HG02885 (cell line): ENCODE results near the gene NBPF1.
A peak's percentile ranks its signal among the peaks of the same experiment; 100 is the strongest.
"Not testable (repeated sequence)": the region's sequence is repeated elsewhere in the genome, so short reads cannot be mapped to it uniquely, and the experiment has no call there.

Source experiments
- ATAC-seq: cut with Tn5 transposase; IDR thresholded peaks from one replicate; pipeline ENCODE4 v1.9.1; 2021; ENCODE audit warnings: mild to moderate bottlenecking; ENCODE audit not compliant: unreplicated experiment, poor library complexity

Gene NBPF1

GRCh38 chr1:16520435-16521287 is 92.7 kb downstream of the NBPF1 start:
- ATAC-seq: not testable (repeated sequence)

GRCh38 chr1:16519255-16519951 is 94.0 kb downstream of the NBPF1 start:
- ATAC-seq: not testable (repeated sequence)

- ATAC-seq: not testable (repeated sequence)
Measured at GRCh38 chr1:16518913-16519254, 94.5 kb downstream of the NBPF1 start.

- not testable (repeated sequence) for ATAC-seq
Measured at GRCh38 chr1:16516694-16517410, 96.5 kb downstream of the NBPF1 start.

- ATAC-seq: not testable (repeated sequence)
Measured at GRCh38 chr1:16514107-16515055, 99.0 kb downstream of the NBPF1 start, which contains the start of gene RNU1-1. RNU1-1 (minus strand) TSS chr1:16514285.

GRCh38 chr1:16513412-16514106 is 99.8 kb downstream of the NBPF1 start:
- peak; percentile 80 for ATAC-seq

- not testable (repeated sequence) for ATAC-seq
Measured at GRCh38 chr1:16512624-16513411, 100.5 kb downstream of the NBPF1 start.
